HEK293 (cell line): Measurements from ENCODE around the gene NAALADL2.

Source experiments
- CTCF ChIA-PET: fragments of 350-600 bp; formaldehyde crosslinking; extraction: SDS; loops from one replicate; lab custom pipeline; 2021; ENCODE audit warnings: antibody characterized with exemption; lab: Yijun Ruan, JAX
- POLR2A ChIA-PET: fragments of 300-600 bp; formaldehyde crosslinking; extraction: SDS; loops from one replicate; lab custom pipeline; 2020; ENCODE audit warnings: antibody characterized with exemption, inconsistent platforms; lab: Yijun Ruan, JAX
- H3K27ac ChIP-seq: fragments of 200-500 bp; sonication (Bioruptor generic); 2 replicates; pipeline ENCODE4 v1.5.1; 2014; ENCODE audit warnings: low read depth, low read length, control low read depth, inconsistent platforms; ENCODE audit errors: extremely low read depth
- H3K36me3 ChIP-seq, 2 experiments: fragments of 200-500 bp in 1 of 2; sonication (Bioruptor generic) in 1 of 2; 1 replicate in 1 of 2; 2 replicates in 1 of 2; pipeline ENCODE4 v1.5.1; 2014 to 2017; ENCODE audit warnings: inconsistent platforms in 2 of 2, low read length in 2 of 2; ENCODE audit not compliant: control insufficient read depth in 2 of 2, insufficient read depth in 1 of 2
- H3K4me1 ChIP-seq: fragments of 200-500 bp; sonication (Bioruptor generic); 2 replicates; pipeline ENCODE4 v1.5.1; 2014; ENCODE audit warnings: mild to moderate bottlenecking, low read length, inconsistent platforms; ENCODE audit not compliant: control insufficient read depth, insufficient read depth
- H3K4me3 ChIP-seq: 2 replicates; pipeline ENCODE4 v1.5.1; 2011; ENCODE audit warnings: low read depth, mild to moderate bottlenecking, control low read depth, low read length, moderate library complexity
- H3K9me3 ChIP-seq: fragments of 200-500 bp; sonication (Bioruptor generic); 2 replicates; pipeline ENCODE4 v1.5.1; 2014; ENCODE audit warnings: low read depth, low read length, inconsistent platforms; ENCODE audit not compliant: control insufficient read depth, insufficient read depth
- EGR2 ChIP-seq: fragments of 450-650 bp; formaldehyde crosslinking; IDR thresholded peaks from 2 replicates; pipeline ENCODE4 v1.5.1; 2016; ENCODE audit warnings: low read depth, missing biosample characterization, missing genetic modification characterization
- KLF8 ChIP-seq: fragments of 450-650 bp; formaldehyde crosslinking; IDR thresholded peaks from 2 replicates; pipeline ENCODE4 v1.5.1; 2016; ENCODE audit warnings: missing biosample characterization, missing genetic modification characterization
- REPIN1 ChIP-seq: fragments of 450-650 bp; formaldehyde crosslinking; IDR thresholded peaks from 2 replicates; pipeline ENCODE4 v1.5.1; 2017; ENCODE audit warnings: missing biosample characterization, missing genetic modification characterization, low read depth
- SCRT2 ChIP-seq: fragments of 450-650 bp; formaldehyde crosslinking; IDR thresholded peaks from 2 replicates; pipeline ENCODE4 v1.5.1; 2016; ENCODE audit warnings: missing biosample characterization, missing genetic modification characterization
- SP3 ChIP-seq: fragments of 450-650 bp; formaldehyde crosslinking; IDR thresholded peaks from 2 replicates; pipeline ENCODE4 v1.5.1; 2016; ENCODE audit warnings: missing biosample characterization, missing genetic modification characterization
- SP7 ChIP-seq: fragments of 450-650 bp; formaldehyde crosslinking; IDR thresholded peaks from 2 replicates; pipeline ENCODE4 v1.5.1; 2016; ENCODE audit warnings: missing biosample characterization, missing genetic modification characterization
- ZBTB7A ChIP-seq: fragments of 450-650 bp; formaldehyde crosslinking; IDR thresholded peaks from 2 replicates; pipeline ENCODE4 v1.5.1; 2016; ENCODE audit warnings: low read depth, missing biosample characterization, missing genetic modification characterization
- ZNF114 ChIP-seq: fragments of 450-650 bp; formaldehyde crosslinking; IDR thresholded peaks from 2 replicates; pipeline ENCODE4 v1.5.0; 2017; ENCODE audit warnings: missing biosample characterization, missing genetic modification characterization
- ZNF132 ChIP-seq: fragments of 450-650 bp; formaldehyde crosslinking; IDR thresholded peaks from 2 replicates; pipeline ENCODE4 v1.5.1; 2017; ENCODE audit warnings: missing biosample characterization, missing genetic modification characterization, borderline replicate concordance
- ZNF157 ChIP-seq: fragments of 450-650 bp; formaldehyde crosslinking; IDR thresholded peaks from 2 replicates; pipeline ENCODE4 v1.5.1; 2016; ENCODE audit warnings: missing biosample characterization, missing genetic modification characterization
- ZNF174 ChIP-seq: fragments of 450-650 bp; formaldehyde crosslinking; IDR thresholded peaks from 2 replicates; pipeline ENCODE4 v1.5.0; 2017; ENCODE audit warnings: missing biosample characterization, mild to moderate bottlenecking, missing genetic modification characterization
- ZNF24 ChIP-seq: fragments of 450-650 bp; formaldehyde crosslinking; IDR thresholded peaks from 2 replicates; pipeline ENCODE4 v1.5.1; 2016; ENCODE audit warnings: missing biosample characterization, missing genetic modification characterization
- ZNF37A ChIP-seq: fragments of 450-650 bp; IDR thresholded peaks from 2 replicates; pipeline ENCODE4 v1.5.1; 2018; ENCODE audit warnings: missing biosample characterization, missing genetic modification characterization
- ZNF426 ChIP-seq: fragments of 450-650 bp; formaldehyde crosslinking; IDR thresholded peaks from 2 replicates; pipeline ENCODE4 v1.5.1; 2017; ENCODE audit warnings: missing biosample characterization, missing genetic modification characterization, mild to moderate bottlenecking, inconsistent platforms, moderate library complexity
- ZNF530 ChIP-seq: fragments of 450-650 bp; formaldehyde crosslinking; IDR thresholded peaks from 2 replicates; pipeline ENCODE4 v1.5.1; 2016; ENCODE audit warnings: low read depth, missing biosample characterization, missing genetic modification characterization
- ZNF600 ChIP-seq: fragments of 450-650 bp; formaldehyde crosslinking; IDR thresholded peaks from 2 replicates; pipeline ENCODE4 v1.5.1; 2016; ENCODE audit warnings: missing biosample characterization, missing genetic modification characterization
- ZNF610 ChIP-seq: fragments of 450-650 bp; formaldehyde crosslinking; IDR thresholded peaks from 2 replicates; pipeline ENCODE4 v1.5.1; 2016; ENCODE audit warnings: missing biosample characterization, missing genetic modification characterization, borderline replicate concordance
- ZNF654 ChIP-seq: fragments of 450-650 bp; formaldehyde crosslinking; IDR thresholded peaks from 2 replicates; pipeline ENCODE4 v1.5.1; 2016; ENCODE audit warnings: low read depth, missing biosample characterization, missing genetic modification characterization
- ZNF707 ChIP-seq: fragments of 450-650 bp; formaldehyde crosslinking; IDR thresholded peaks from 2 replicates; pipeline ENCODE4 v1.5.1; 2016; ENCODE audit warnings: missing biosample characterization, missing genetic modification characterization
- ZNF747 ChIP-seq: fragments of 450-650 bp; formaldehyde crosslinking; IDR thresholded peaks from 2 replicates; pipeline ENCODE4 v1.5.1; 2016; ENCODE audit warnings: missing biosample characterization, missing genetic modification characterization
- ZNF792 ChIP-seq: fragments of 450-650 bp; formaldehyde crosslinking; IDR thresholded peaks from 2 replicates; pipeline ENCODE4 v1.5.1; 2016; ENCODE audit warnings: missing biosample characterization, missing genetic modification characterization
- TF ChIP-seq, protein P1 (sequence below): fragments of 450-650 bp; formaldehyde crosslinking; IDR thresholded peaks from 2 replicates; pipeline ENCODE4 v1.5.1; 2016; ENCODE audit warnings: missing biosample characterization, missing genetic modification characterization
- TF ChIP-seq, protein P2 (sequence below): fragments of 450-650 bp; formaldehyde crosslinking; IDR thresholded peaks from 2 replicates; pipeline ENCODE4 v1.5.1; 2016; ENCODE audit warnings: missing biosample characterization, missing genetic modification characterization
- TF ChIP-seq, protein P3 (sequence below): fragments of 450-650 bp; formaldehyde crosslinking; conservative IDR thresholded peaks from 2 replicates; pipeline ENCODE4 v1.5.1; 2016; ENCODE audit warnings: low read depth, missing biosample characterization, missing genetic modification characterization
- TF ChIP-seq, protein P4 (sequence below): fragments of 450-650 bp; formaldehyde crosslinking; IDR thresholded peaks from 2 replicates; pipeline ENCODE4 v1.5.1; 2017; ENCODE audit warnings: missing biosample characterization, missing genetic modification characterization

The NAALADL2 gene

DNA sequence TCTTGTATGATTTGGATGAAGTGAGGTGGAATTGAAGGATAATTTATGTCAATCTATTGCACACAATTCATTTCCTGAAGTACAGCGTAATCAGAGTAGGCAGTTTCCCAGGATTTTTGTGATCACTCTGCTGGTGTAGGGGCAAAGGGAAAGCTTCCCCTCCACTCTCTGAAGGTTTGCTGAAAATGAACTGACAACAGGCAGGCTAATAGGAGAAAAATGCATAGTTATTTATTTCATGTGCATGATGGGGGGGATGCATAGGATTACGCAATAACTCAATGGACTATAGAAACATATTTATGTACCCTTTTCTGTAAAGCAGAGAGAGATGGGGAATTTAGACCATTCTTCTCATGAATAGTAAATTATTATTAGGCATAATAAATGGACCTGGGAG, 872.9 kb downstream of the NAALADL2 start:
- Histone ChIP-seq H3K27ac (no peak overlapping the region), H3K36me3 (no peaks in the 10 kb centered on the region), H3K9me3 (no peaks in the 10 kb centered on the region), H3K4me3 (no peak overlapping the region), H3K4me1 (no peaks in the 10 kb centered on the region)
- POLR2A ChIA-PET = no interaction called here
- no peak for TF ChIP-seq REPIN1 (tag by site-specific recombination)
- CTCF ChIA-PET = no interaction called here

DNA sequence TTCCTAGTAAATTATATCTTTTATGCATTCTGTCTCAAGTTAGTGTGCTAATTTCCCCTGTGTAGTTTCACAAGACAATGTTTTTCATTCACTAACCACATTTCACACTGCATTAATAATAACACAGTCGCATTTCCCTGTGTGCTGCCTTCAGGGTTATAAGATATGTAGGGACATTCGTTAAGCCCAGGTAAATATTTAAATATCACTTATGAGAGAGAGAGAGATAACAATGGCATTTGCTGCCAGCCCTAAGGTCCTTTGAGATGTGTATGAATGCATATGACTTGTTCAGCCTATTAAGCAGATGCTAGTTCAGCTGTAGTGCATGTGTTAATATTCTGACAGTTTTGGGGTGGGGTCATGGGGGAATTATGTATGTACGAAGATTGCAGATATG, 876.7 kb downstream of the NAALADL2 start:
- no peaks in the 10 kb centered on the region for H3K36me3 ChIP-seq
- ChIA-PET CTCF (no interaction called here), POLR2A (no interaction called here)
- H3K9me3 ChIP-seq = no peaks in the 10 kb centered on the region
- no peak overlapping the region for H3K27ac ChIP-seq
- no peak overlapping the region for H3K4me3 ChIP-seq
- TF ChIP-seq ZNF707 (tag by site-specific recombination) (no peak), ZNF37A (tag by site-specific recombination) (no peak), EGR2 (tag by site-specific recombination) (no peak), ZNF132 (tag by site-specific recombination) (no peak), SP7 (tag by site-specific recombination) (no peak), SCRT2 (tag by site-specific recombination) (no peak), ZNF530 (tag by site-specific recombination) (no peak), ZNF174 (tag by site-specific recombination) (no peak), ZBTB7A (no peak), ZNF792 (tag by site-specific recombination) (no peak), ZNF600 (tag by site-specific recombination) (no peak), SP3 (tag by site-specific recombination) (no peak), ZNF157 (tag by site-specific recombination) (no peak), ZNF114 (tag by site-specific recombination) (no peak), ZNF654 (tag by site-specific recombination) (no peak)
- TF ChIP-seq, protein P1, sequence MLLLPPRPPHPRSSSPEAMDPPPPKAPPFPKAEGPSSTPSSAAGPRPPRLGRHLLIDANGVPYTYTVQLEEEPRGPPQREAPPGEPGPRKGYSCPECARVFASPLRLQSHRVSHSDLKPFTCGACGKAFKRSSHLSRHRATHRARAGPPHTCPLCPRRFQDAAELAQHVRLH (tag by site-specific recombination) = no peak
- no peaks in the 10 kb centered on the region for H3K4me1 ChIP-seq

DNA sequence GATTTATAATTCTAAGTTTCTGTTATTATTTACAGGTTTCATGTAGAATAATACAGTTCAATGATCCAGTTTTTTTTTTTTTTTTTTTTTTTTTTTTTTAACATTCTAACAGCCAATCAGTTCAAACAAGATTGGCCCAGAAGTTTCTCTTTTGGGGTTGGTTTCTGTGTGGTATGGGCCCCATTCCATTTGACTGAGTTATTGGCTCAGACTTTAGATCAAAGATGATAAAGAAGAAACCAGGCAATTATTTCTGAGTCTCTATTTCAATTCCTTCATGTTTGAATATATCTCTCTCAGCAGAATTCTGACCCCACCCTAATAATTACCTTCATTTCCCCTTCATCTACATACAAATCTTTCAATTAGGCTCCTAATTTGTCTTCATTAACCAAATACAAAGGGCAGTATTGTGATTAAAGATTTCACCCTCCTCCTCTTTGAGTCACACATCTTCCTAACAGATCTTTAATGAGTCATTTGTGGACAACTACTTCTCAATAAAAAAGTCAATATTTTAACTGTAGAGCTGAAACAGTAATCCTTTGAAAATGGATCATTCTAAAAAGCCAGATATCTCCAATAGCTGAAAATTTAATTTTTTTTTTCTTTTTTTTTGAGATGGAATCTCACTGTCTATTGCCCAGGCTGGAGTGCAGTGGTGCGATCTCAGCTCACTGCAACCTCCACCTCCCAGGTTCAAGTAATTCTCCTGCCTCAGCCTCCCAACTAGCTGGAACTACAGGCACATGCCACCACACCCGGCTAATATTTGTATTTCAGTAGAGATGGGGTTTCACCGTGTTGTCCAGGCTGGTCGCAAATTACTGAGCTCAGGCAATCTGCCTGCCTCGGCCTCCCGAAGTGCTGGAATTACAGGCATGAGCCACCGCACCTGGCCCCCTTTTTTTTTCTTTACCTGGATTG, 878.8 kb downstream of the NAALADL2 start:
- Histone ChIP-seq H3K4me1 (no peaks in the 10 kb centered on the region), H3K4me3 (no peak overlapping the region), H3K9me3 (no peaks in the 10 kb centered on the region), H3K36me3 (no peaks in the 10 kb centered on the region), H3K27ac (no peak overlapping the region)
- CTCF ChIA-PET = no interaction called here
- POLR2A ChIA-PET = no interaction called here
- TF ChIP-seq, protein P2, sequence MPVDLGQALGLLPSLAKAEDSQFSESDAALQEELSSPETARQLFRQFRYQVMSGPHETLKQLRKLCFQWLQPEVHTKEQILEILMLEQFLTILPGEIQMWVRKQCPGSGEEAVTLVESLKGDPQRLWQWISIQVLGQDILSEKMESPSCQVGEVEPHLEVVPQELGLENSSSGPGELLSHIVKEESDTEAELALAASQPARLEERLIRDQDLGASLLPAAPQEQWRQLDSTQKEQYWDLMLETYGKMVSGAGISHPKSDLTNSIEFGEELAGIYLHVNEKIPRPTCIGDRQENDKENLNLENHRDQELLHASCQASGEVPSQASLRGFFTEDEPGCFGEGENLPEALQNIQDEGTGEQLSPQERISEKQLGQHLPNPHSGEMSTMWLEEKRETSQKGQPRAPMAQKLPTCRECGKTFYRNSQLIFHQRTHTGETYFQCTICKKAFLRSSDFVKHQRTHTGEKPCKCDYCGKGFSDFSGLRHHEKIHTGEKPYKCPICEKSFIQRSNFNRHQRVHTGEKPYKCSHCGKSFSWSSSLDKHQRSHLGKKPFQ (tag by site-specific recombination) = no peak
- no peak for TF ChIP-seq KLF8
- TF ChIP-seq SP3 (tag by site-specific recombination) = no peak
- TF ChIP-seq, protein P3, sequence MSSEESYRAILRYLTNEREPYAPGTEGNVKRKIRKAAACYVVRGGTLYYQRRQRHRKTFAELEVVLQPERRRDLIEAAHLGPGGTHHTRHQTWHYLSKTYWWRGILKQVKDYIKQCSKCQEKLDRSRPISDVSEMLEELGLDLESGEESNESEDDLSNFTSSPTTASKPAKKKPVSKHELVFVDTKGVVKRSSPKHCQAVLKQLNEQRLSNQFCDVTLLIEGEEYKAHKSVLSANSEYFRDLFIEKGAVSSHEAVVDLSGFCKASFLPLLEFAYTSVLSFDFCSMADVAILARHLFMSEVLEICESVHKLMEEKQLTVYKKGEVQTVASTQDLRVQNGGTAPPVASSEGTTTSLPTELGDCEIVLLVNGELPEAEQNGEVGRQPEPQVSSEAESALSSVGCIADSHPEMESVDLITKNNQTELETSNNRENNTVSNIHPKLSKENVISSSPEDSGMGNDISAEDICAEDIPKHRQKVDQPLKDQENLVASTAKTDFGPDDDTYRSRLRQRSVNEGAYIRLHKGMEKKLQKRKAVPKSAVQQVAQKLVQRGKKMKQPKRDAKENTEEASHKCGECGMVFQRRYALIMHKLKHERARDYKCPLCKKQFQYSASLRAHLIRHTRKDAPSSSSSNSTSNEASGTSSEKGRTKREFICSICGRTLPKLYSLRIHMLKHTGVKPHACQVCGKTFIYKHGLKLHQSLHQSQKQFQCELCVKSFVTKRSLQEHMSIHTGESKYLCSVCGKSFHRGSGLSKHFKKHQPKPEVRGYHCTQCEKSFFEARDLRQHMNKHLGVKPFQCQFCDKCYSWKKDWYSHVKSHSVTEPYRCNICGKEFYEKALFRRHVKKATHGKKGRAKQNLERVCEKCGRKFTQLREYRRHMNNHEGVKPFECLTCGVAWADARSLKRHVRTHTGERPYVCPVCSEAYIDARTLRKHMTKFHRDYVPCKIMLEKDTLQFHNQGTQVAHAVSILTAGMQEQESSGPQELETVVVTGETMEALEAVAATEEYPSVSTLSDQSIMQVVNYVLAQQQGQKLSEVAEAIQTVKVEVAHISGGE (tag by site-specific recombination) = no peak
- TF ChIP-seq ZNF24 (tag by site-specific recombination) = no peak
- TF ChIP-seq, protein P4, sequence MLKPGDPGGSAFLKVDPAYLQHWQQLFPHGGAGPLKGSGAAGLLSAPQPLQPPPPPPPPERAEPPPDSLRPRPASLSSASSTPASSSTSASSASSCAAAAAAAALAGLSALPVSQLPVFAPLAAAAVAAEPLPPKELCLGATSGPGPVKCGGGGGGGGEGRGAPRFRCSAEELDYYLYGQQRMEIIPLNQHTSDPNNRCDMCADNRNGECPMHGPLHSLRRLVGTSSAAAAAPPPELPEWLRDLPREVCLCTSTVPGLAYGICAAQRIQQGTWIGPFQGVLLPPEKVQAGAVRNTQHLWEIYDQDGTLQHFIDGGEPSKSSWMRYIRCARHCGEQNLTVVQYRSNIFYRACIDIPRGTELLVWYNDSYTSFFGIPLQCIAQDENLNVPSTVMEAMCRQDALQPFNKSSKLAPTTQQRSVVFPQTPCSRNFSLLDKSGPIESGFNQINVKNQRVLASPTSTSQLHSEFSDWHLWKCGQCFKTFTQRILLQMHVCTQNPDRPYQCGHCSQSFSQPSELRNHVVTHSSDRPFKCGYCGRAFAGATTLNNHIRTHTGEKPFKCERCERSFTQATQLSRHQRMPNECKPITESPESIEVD (tag by site-specific recombination) = no peak
- no peak for TF ChIP-seq ZNF610 (tag by site-specific recombination)
- TF ChIP-seq ZNF747 (tag by site-specific recombination) = no peak
- TF ChIP-seq SP7 (tag by site-specific recombination) = no peak
- TF ChIP-seq ZNF426 = no peak
